OCI-LY3 (cell line): Measurements from ENCODE around the gene RGL4.

Experiments used
- H2AFZ ChIP-seq: fragments of 200-600, 300-600 bp; shearing (Covaris generic); 2 replicates; pipeline ENCODE4 v1.6.0; 2014; ENCODE audit warnings: antibody characterized with exemption, low read depth, low read length
- H3K27ac ChIP-seq: fragments of 200-600, 300-600 bp; sonication (generic); 2 replicates; pipeline ENCODE4 v1.5.1; 2014; ENCODE audit warnings: mild to moderate bottlenecking, low read length, moderate library complexity, mixed read lengths
- H3K27me3 ChIP-seq: fragments of 200-600, 300-600 bp; sonication (generic); 2 replicates; pipeline ENCODE4 v1.6.1; 2014; ENCODE audit warnings: low read depth, low read length, mixed read lengths
- H3K36me3 ChIP-seq: fragments of 200-600, 300-600 bp; sonication (generic); replicated peaks from 2 replicates; pipeline ENCODE3; 2014; ENCODE audit warnings: low read depth, low read length, mixed read lengths
- H3K4me1 ChIP-seq: fragments of 300-600, 200-600 bp; sonication (generic); 2 replicates; pipeline ENCODE4 v1.6.1; 2014; ENCODE audit warnings: low read length, mixed read lengths
- H3K4me2 ChIP-seq: fragments of 200-600, 300-600 bp; sonication (generic); 2 replicates; pipeline ENCODE4 v1.6.1; 2014; ENCODE audit warnings: low read length, mixed read lengths
- H3K4me3 ChIP-seq: fragments of 300-600, 200-600 bp; sonication (generic); 2 replicates; pipeline ENCODE4 v1.5.1; 2014; ENCODE audit warnings: antibody characterized with exemption, mild to moderate bottlenecking, low read length, moderate library complexity
- H3K79me2 ChIP-seq: fragments of 300-600, 200-600 bp; shearing (Covaris generic); 2 replicates; pipeline ENCODE4 v1.6.1; 2014; ENCODE audit warnings: mild to moderate bottlenecking, low read length, mixed read lengths
- H3K9ac ChIP-seq: fragments of 300-600, 200-600 bp; shearing (Covaris generic); 2 replicates; pipeline ENCODE4 v1.6.0; 2014; ENCODE audit warnings: mild to moderate bottlenecking, low read length, moderate library complexity
- H3K9me3 ChIP-seq: fragments of 200-600, 300-600 bp; shearing (Covaris generic); 2 replicates; pipeline ENCODE4 v1.6.1; 2014; ENCODE audit warnings: low read length, mixed read lengths; ENCODE audit not compliant: insufficient read depth
- H4K20me1 ChIP-seq: fragments of 200-600, 300-600 bp; sonication (generic); 2 replicates; pipeline ENCODE4 v1.6.1; 2016; ENCODE audit warnings: low read length, mixed read lengths; ENCODE audit not compliant: insufficient read depth
- EZH2phosphoT487 ChIP-seq: fragments of 200-600 bp; shearing (Covaris generic); IDR thresholded peaks from 2 replicates; pipeline ENCODE4 v1.6.1; 2018; ENCODE audit warnings: antibody characterized with exemption, mixed run types, low read depth
- TF ChIP-seq, protein P1 (sequence below): fragments of 200-600, 300-600 bp; sonication (generic); IDR thresholded peaks from 2 replicates; pipeline ENCODE4 v1.5.1; 2014; ENCODE audit warnings: antibody characterized with exemption, low read length, low read depth

The RGL4 gene

GRCh38 chr22:23689414-23689813 lies 1.4 kb upstream of the RGL4 start:
- H2AFZ ChIP-seq: no peak overlapping the region
- no peak for TF ChIP-seq EZH2phosphoT487
- H3K36me3 ChIP-seq: peaks cover 4% of the 10 kb centered on the region
- H3K27me3 ChIP-seq: no peaks in the 10 kb centered on the region
- H3K9ac ChIP-seq: no peak overlapping the region
- peaks cover 8% of the 10 kb centered on the region for H3K4me1 ChIP-seq
- no peak overlapping the region for H3K4me2 ChIP-seq
- H3K9me3 ChIP-seq: no peaks in the 10 kb centered on the region
- H3K27ac ChIP-seq: no peak overlapping the region
- peaks cover 3% of the 10 kb centered on the region; the same call in 1 of the 2 replicates for H4K20me1 ChIP-seq
- no peak overlapping the region for H3K4me3 ChIP-seq
- H3K79me2 ChIP-seq: no peaks in the 10 kb centered on the region

DNA sequence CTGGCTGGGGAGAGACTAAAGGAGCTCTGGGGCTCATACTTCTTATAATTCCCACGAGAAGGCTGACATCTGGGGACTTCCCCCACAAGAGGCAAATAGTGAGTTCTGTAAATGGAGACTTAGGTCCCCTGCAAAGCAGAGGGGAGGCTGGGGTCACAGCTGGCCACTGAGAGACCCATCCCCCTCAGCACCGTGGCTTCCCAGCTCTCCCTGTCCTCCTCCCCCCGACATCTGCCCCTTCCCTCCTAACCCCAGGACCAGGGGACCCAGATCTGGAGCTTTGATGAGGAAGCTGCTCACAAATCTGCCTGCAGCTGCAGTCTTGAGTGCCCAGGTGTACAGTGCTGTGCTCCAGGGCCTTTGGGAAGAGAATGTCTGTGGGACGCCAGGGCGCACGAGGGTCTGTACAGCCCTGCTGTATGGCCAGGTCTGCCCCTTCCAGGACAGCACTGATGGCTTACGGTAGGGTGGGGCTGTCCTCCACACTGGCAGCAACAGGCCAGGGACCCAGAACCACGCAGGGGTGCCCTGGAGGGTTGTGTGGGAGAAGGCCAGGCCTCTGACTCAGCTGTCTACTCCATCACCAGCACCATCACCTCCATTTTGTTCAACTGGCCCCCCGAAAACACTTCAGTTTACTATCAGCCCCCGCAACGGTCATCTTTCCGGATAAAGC lies 1.1 kb downstream of the RGL4 start:
- Histone ChIP-seq H3K27me3 (no peaks in the 10 kb centered on the region), H3K79me2 (no peaks in the 10 kb centered on the region), H4K20me1 (peaks cover 3% of the 10 kb centered on the region; the same call in 1 of the 2 replicates), H3K9ac (no peak overlapping the region), H3K4me1 (peaks cover 8% of the 10 kb centered on the region), H3K4me3 (no peak overlapping the region), H2AFZ (no peak overlapping the region), H3K9me3 (no peaks in the 10 kb centered on the region), H3K36me3 (peaks cover 12% of the 10 kb centered on the region), H3K4me2 (no peak overlapping the region), H3K27ac (no peak overlapping the region)
- TF ChIP-seq, protein P1, sequence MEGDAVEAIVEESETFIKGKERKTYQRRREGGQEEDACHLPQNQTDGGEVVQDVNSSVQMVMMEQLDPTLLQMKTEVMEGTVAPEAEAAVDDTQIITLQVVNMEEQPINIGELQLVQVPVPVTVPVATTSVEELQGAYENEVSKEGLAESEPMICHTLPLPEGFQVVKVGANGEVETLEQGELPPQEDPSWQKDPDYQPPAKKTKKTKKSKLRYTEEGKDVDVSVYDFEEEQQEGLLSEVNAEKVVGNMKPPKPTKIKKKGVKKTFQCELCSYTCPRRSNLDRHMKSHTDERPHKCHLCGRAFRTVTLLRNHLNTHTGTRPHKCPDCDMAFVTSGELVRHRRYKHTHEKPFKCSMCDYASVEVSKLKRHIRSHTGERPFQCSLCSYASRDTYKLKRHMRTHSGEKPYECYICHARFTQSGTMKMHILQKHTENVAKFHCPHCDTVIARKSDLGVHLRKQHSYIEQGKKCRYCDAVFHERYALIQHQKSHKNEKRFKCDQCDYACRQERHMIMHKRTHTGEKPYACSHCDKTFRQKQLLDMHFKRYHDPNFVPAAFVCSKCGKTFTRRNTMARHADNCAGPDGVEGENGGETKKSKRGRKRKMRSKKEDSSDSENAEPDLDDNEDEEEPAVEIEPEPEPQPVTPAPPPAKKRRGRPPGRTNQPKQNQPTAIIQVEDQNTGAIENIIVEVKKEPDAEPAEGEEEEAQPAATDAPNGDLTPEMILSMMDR: no peak
- no peak for TF ChIP-seq EZH2phosphoT487

DNA sequence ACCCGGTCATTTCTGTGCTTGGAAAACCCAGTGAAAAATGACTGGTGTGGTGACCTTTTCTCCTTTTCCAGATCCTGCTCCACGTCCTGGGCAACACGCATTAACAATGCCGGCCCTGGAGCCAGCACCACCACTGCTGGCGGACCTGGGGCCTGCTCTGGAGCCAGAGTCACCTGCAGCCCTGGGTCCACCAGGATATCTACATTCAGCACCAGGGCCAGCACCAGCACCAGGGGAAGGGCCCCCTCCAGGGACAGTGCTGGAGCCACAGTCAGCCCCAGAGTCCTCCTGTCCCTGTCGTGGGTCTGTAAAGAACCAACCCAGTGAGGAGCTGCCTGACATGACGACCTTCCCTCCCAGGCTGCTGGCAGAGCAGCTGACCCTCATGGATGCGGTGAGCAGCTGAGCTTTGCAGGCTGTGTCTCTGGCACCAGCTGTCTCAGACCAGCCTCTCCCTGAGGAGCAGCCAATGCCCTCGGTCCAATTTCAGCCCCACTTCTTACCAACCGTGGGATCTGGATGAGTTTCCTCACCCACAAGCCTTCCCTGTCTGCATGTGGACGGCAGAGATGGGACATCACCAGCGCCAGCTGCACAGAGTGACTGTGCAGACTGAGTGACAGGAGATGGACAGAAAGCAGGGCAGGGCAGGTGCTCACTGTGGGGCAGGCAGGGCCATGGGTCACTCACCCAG lies 1.9 kb downstream of the RGL4 start:
- Histone ChIP-seq H3K27me3 (no peaks in the 10 kb centered on the region), H3K4me1 (peaks cover 8% of the 10 kb centered on the region), H4K20me1 (peaks cover 3% of the 10 kb centered on the region; the same call in 1 of the 2 replicates), H3K9me3 (no peaks in the 10 kb centered on the region), H3K79me2 (no peaks in the 10 kb centered on the region), H3K9ac (no peak overlapping the region), H3K27ac (no peak overlapping the region), H3K36me3 (peaks cover 12% of the 10 kb centered on the region), H3K4me2 (no peak overlapping the region), H3K4me3 (no peak overlapping the region), H2AFZ (no peak overlapping the region)
- TF ChIP-seq, protein P1: no peak
- no peak for TF ChIP-seq EZH2phosphoT487

DNA sequence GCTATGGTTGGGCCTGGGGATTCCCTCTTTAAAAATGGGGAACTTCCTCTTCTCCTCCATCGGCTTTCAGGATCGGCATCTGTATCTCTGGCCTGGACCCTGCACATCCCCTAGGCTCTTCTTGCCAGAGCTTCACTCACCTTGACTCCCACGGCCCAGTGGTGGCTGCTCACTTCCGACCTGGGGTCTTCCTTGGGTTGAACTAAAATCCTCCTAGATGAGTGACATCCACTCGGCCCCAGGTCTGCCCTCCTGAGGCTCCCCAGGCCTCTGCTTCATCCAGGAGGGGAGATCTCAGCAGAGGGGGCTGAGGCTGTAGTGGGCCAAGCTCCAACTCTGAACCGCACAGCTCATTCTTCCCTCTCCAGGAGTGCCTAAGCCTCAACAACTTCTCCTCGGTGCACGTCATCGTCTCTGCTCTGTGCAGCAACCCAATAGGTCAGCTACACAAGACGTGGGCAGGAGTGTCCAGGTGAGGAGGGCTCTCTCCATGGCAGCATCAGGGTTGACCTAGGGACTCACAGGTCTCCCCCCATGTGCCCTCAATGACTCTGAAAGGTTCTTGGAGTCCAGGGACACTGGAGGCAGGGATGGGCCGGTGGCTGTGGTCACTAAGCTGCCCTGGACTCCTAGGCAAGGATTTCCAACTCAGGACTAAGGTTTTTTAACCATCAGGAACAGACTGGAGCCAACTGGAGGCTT lies 3.3 kb downstream of the RGL4 start:
- peaks cover 15% of the 10 kb centered on the region for H3K36me3 ChIP-seq
- no peak overlapping the region for H2AFZ ChIP-seq
- H3K4me2 ChIP-seq: no peak overlapping the region
- H3K9me3 ChIP-seq: no peaks in the 10 kb centered on the region
- no peak overlapping the region for H3K27ac ChIP-seq
- H3K27me3 ChIP-seq: no peaks in the 10 kb centered on the region
- TF ChIP-seq, protein P1: no peak
- no peak overlapping the region for H3K4me3 ChIP-seq
- H3K9ac ChIP-seq: no peak overlapping the region
- H3K79me2 ChIP-seq: no peaks in the 10 kb centered on the region
- H4K20me1 ChIP-seq: peaks cover 3% of the 10 kb centered on the region; the same call in 1 of the 2 replicates
- peaks cover 8% of the 10 kb centered on the region for H3K4me1 ChIP-seq
